ENCODE measurements around the gene TSPAN16.

TSPAN16 gene

GRCh38 chr19:11295665-11296245 lies at the start of gene TSPAN16:
Gene TSPAN16, plus strand, starts transcription at chr19:11296160. Its CDS starts 138 bp downstream, at chr19:11296298.
- no peak for DNase-seq
- intact Hi-C loops (cut with DNase I) = loop anchor here (10.0 kb wide), 2 partner anchors 49 to 189 kb away; partner anchors contain the start of genes CCDC159, ELAVL3 and TMEM205

- intact Hi-C loops (cut with DNase I) = no loop called here
- DNase-seq = no peak
These were observed 49.0 kb upstream of the TSPAN16 start for GRCh38 chr19:11246941-11247340.

GRCh38 chr19:11247391-11247790 lies 48.6 kb upstream of the TSPAN16 start:
- no peak for DNase-seq

GRCh38 chr19:11247934-11248333 lies 48.0 kb upstream of the TSPAN16 start:
- intact Hi-C loops (cut with DNase I) = no loop called here
- DNase-seq = no peak

More at GRCh38 chr19:11247391-11247790, 48.6 kb upstream of the TSPAN16 start:
- intact Hi-C loops (cut with DNase I) = no loop called here

GRCh38 chr19:11248852-11249251 lies 47.1 kb upstream of the TSPAN16 start:
- no peak for DNase-seq
- intact Hi-C loops (cut with DNase I) = no loop called here

GRCh38 chr19:11251217-11251616 lies 44.7 kb upstream of the TSPAN16 start:
- intact Hi-C loops (cut with DNase I) = no loop called here
- no peak for DNase-seq

GRCh38 chr19:11251650-11252314 lies 44.2 kb upstream of the TSPAN16 start:
- no peak for DNase-seq
- intact Hi-C loops (cut with DNase I) = no loop called here

- intact Hi-C loops (cut with DNase I) = no loop called here
- no peak for DNase-seq
These were observed 43.1 kb upstream of the TSPAN16 start for GRCh38 chr19:11252665-11253355.

- no peak for DNase-seq
- intact Hi-C loops (cut with DNase I) = no loop called here
These were observed 41.3 kb upstream of the TSPAN16 start for GRCh38 chr19:11254666-11255065.

GRCh38 chr19:11256189-11256588 lies 39.8 kb upstream of the TSPAN16 start:
- no peak for DNase-seq
- intact Hi-C loops (cut with DNase I) = no loop called here

- no peak for DNase-seq
These were observed 38.0 kb upstream of the TSPAN16 start for GRCh38 chr19:11257846-11258380.

GRCh38 chr19:11260996-11261395 lies 35.0 kb upstream of the TSPAN16 start:
- intact Hi-C loops (cut with DNase I) = no loop called here
- no peak for DNase-seq

More at GRCh38 chr19:11257846-11258380, 38.0 kb upstream of the TSPAN16 start:
- intact Hi-C loops (cut with DNase I) = no loop called here

- no peak for DNase-seq
These were observed 34.5 kb upstream of the TSPAN16 start for GRCh38 chr19:11261431-11261970.

GRCh38 chr19:11261971-11262839 lies 33.8 kb upstream of the TSPAN16 start, which contains the start of gene DOCK6:
Gene DOCK6, minus strand, starts transcription at chr19:11262524. Its CDS starts 84 bp downstream, at chr19:11262440.
- no peak for DNase-seq
- intact Hi-C loops (cut with DNase I) = no loop called here

More at GRCh38 chr19:11261431-11261970, 34.5 kb upstream of the TSPAN16 start:
- intact Hi-C loops (cut with DNase I) = no loop called here

- intact Hi-C loops (cut with DNase I) = no loop called here
- no peak for DNase-seq
These were observed 32.2 kb upstream of the TSPAN16 start for GRCh38 chr19:11263726-11264125.

- intact Hi-C loops (cut with DNase I) = no loop called here
- DNase-seq = no peak
These were observed 31.3 kb upstream of the TSPAN16 start for GRCh38 chr19:11264452-11265176.

GRCh38 chr19:11265177-11265784 lies 30.7 kb upstream of the TSPAN16 start:
- DNase-seq = no peak
- intact Hi-C loops (cut with DNase I) = no loop called here

Data from head of caudate nucleus (tissue), 42 donors.